Spinal cord (tissue), 10 donors: ENCODE measurements around the gene ARG2. TPM values are rescaled to one million over a fixed set of nuclear protein-coding genes. Genes with fewer than 3 reads are reported as not detected.

Experiments used
- DNase-seq, 6 donors: peaks; one replicate each; pipeline versions ENCODE4 v3.0.0 to v3.0.0-alpha.2; 2013 to 2015; ENCODE audit warnings: low spot score in 6 of 6, low read depth in 4 of 6
- H3K27ac ChIP-seq: one replicate; pipeline ENCODE4 v1.5.1; 2013; ENCODE audit warnings: low read depth, low read length, control low read depth
- H3K27me3 ChIP-seq: one replicate; pipeline ENCODE4 v1.6.1; 2013; ENCODE audit warnings: low read length; ENCODE audit not compliant: control insufficient read depth, insufficient read depth
- H3K36me3 ChIP-seq: one replicate; pipeline ENCODE4 v1.6.1; 2013; ENCODE audit warnings: low read length; ENCODE audit not compliant: control insufficient read depth, insufficient read depth
- H3K4me1 ChIP-seq: one replicate; pipeline ENCODE4 v1.6.1; 2013; ENCODE audit warnings: low read length; ENCODE audit not compliant: control insufficient read depth, insufficient read depth
- H3K4me3 ChIP-seq: one replicate; pipeline ENCODE4 v1.5.1; 2013; ENCODE audit warnings: low read depth, low read length, control low read depth
- H3K9me3 ChIP-seq: one replicate; pipeline ENCODE4 v1.6.1; 2013; ENCODE audit warnings: low read length; ENCODE audit not compliant: control insufficient read depth, insufficient read depth
- WGBS: methylation state at CpG from one replicate; pipeline ENCODE4 v1.1.5; 2013; ENCODE audit warnings: missing lambda C conversion rate; ENCODE audit not compliant: insufficient coverage; 5-methylcytosine and 5-hydroxymethylcytosine counted together
- polyA plus RNA-seq, 2 donors: library from polyadenylated mRNA; unstranded; fragments of 120-200 nt; gene quantifications; one replicate each; pipeline ENCODE4 v1.2.1, GENCODE V29; 2013; ENCODE audit not compliant: insufficient read length in 2 of 2
- total RNA-seq, 2 donors: library from RNA; depleted of rRNA in 1 of 2; stranded (reverse); fragments of 120-200 nt in 1 of 2; fragments of >200 nt in 1 of 2; gene quantifications; one replicate each; pipeline versions ENCODE4 v1.2.3 to v1.2.4, GENCODE V29; 2013 to 2014
- donor health status: healthy.

The ARG2 gene
- total and polyA plus RNA-seq, 4 donors = 8.4 to 31.2 (median 22.8) TPM

DNA sequence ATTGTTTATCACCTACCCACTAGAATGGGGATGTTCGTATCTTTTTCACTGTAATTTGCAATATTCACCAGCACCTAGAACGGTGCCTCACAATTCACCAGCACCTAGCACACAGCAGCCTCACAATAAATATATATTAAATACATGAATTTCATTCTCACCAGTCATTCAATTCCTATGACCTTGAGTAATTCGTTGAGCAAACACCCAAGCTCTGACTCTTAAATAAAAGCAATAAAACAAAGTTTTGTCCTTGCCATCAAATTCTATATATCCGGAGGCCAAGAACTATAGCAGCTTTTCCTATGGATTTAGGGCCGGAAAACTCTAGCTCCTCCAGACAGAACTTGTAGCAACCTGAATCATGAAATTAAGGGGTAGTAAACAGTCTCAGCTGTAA, 53.7 kb downstream of the ARG2 start:
- WGBS = 50% methylated on average over 2 of the region's 5 CpGs
- no peak for DNase-seq
- Histone ChIP-seq H3K27ac (peak overlapping the region; percentile 99), H3K9me3 (no peaks in the 10 kb centered on the region), H3K36me3 (peaks cover 17% of the 10 kb centered on the region), H3K27me3 (no peaks in the 10 kb centered on the region), H3K4me1 (peaks cover 19% of the 10 kb centered on the region), H3K4me3 (peak overlapping the region; percentile 89)

DNA sequence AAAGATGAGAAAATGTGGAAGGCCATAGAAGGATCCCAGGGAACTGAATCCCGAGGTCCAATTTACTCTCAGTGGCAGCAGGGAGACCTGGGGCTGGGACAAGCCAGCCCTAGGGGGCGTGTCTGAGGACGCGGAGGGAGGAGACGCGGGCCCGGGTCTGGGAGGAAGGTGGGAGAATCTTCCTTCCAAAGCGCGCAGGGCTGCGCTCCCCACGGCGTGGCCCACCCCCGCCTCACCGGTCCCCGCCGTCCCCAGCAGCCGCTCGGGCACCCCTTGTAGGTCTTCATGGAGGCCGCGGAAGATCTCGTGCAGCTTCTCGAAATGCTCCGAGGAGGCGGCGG, 54.4 kb downstream of the ARG2 start:
- Histone ChIP-seq H3K9me3 (no peaks in the 10 kb centered on the region), H3K27me3 (no peaks in the 10 kb centered on the region), H3K4me1 (peaks cover 19% of the 10 kb centered on the region), H3K36me3 (peaks cover 17% of the 10 kb centered on the region), H3K4me3 (peak overlapping the region; percentile 89), H3K27ac (peak overlapping the region; percentile 99)
- DNase-seq = peak in 4 of 6 donors; percentile 46 to 86 (median 74)
- WGBS = under 1% methylated on average over 25 of the region's 25 CpGs

DNA sequence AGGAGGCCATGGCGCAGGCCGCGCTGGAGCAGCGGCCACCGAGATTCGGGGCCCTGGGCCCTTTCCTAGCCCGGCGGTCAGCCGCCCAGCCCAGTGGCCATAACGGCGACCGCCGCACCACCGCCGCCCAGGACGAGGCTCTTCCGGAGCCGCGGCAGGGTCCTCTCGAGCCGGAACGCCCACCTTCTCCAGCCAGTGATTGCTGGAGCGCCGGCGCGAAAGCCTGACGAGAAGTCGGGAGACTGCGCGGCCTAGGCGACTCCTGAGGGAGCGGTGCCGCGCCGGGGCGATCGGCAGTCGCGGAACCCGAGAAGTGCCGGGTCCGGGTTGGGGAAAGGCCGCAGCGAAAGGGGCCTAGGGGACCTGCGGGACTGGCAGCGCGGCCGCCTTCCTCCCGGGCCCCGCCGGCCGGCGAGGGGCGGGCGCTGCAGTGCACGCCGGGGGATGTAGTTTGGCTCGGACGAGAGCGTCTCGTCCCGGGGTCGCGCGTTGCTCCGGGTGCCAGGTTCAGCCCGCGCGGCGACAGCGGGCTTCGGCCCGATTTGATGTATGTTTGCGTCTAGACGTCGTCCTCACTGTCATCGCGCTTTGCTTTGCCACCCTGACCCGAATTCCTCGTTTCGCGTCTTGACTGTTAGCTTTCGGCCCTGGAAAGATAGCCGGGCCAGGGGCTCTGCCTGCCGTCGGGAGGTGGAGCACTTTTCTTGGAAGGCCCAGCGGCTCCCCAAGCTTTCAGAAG, 54.9 kb downstream of the ARG2 start, which contains the start of gene VTI1B:
VTI1B (minus strand) TSS at position 153 of the 739 bp plus-strand sequence; CDS start at position 10, 143 bp downstream.
- Histone ChIP-seq H3K9me3 (no peaks in the 10 kb centered on the region), H3K4me3 (peak within 1 kb of the TSS; percentile 89), H3K27me3 (no peaks in the 10 kb centered on the region), H3K27ac (peak within 1 kb of the TSS; percentile 99), H3K36me3 (peaks cover 17% of the 10 kb centered on the region), H3K4me1 (peaks cover 19% of the 10 kb centered on the region)
- DNase-seq = peak in 5 of 6 donors; percentile 79 to 96 (median 93)
- WGBS = under 1% methylated on average over 87 of the region's 87 CpGs

DNA sequence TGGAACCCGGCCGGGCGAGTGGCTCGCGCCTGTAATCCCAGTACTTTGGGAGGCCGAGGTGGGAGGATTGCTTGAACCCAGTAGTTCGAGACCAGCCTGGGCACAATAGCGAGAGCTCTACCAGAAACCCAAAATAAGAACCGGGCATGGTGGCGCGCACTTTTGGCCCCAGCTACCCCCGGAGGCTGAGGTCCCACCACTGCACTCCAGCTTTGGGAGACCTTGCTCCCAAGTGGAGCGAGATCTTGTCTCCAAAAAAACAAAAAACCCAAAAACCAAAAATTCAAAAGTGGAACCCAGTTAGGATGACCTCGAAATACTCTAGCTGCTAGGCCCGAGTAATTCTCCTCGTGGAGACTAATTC, 55.5 kb downstream of the ARG2 start:
- Histone ChIP-seq H3K36me3 (peaks cover 17% of the 10 kb centered on the region), H3K27ac (peak overlapping the region; percentile 99), H3K27me3 (no peaks in the 10 kb centered on the region), H3K4me3 (peak overlapping the region; percentile 89), H3K9me3 (no peaks in the 10 kb centered on the region), H3K4me1 (peaks cover 19% of the 10 kb centered on the region)
- 19% methylated on average over 14 of the region's 16 CpGs for WGBS
- no peak for DNase-seq

- WGBS = 27% methylated on average over 1 of the region's 2 CpGs
- Histone ChIP-seq H3K27ac (no peak overlapping the region), H3K4me1 (peaks cover 9% of the 10 kb centered on the region), H3K9me3 (no peaks in the 10 kb centered on the region), H3K27me3 (no peaks in the 10 kb centered on the region), H3K4me3 (no peak overlapping the region), H3K36me3 (peaks cover 21% of the 10 kb centered on the region)
- no peak for DNase-seq
These were observed 59.3 kb downstream of the ARG2 start for GRCh38 chr14:67679006-67679405.

DNA sequence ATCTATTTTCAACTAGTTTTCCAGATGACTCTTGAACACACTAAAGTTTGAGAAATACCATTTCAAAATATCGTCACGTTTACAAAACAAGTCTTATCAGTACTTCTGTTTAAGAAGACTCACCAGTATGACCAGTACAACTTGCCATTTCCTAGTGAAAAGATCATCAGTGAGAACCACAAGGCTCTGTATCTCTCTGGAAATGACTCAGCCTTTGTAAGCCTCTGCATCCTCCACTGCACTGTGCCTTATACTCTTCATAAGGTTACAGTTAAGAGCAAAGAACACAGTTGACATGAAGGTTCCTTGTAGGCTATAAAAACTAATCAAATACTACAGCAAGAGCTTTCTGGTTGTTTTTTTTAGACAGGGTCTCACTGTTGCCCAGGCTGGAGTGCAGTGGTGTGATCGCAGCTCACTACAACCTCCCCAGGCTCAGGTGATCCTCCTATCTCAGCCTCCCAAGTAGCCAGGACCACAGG, 60.4 kb downstream of the ARG2 start:
- DNase-seq = no peak
- H3K36me3 ChIP-seq = peaks cover 21% of the 10 kb centered on the region
- H3K27ac ChIP-seq = no peak overlapping the region
- H3K4me1 ChIP-seq = peaks cover 6% of the 10 kb centered on the region
- H3K4me3 ChIP-seq = no peak overlapping the region
- 91% methylated on average over 2 of the region's 3 CpGs for WGBS
- H3K27me3 ChIP-seq = no peaks in the 10 kb centered on the region
- H3K9me3 ChIP-seq = no peaks in the 10 kb centered on the region

- H3K4me3 ChIP-seq = no peak overlapping the region
- WGBS = 100% methylated on average over 1 of the region's 2 CpGs
- H3K4me1 ChIP-seq = peaks cover 2% of the 10 kb centered on the region
- DNase-seq = no peak
- H3K27me3 ChIP-seq = no peaks in the 10 kb centered on the region
- peaks cover 24% of the 10 kb centered on the region for H3K36me3 ChIP-seq
- no peak overlapping the region for H3K27ac ChIP-seq
- no peaks in the 10 kb centered on the region for H3K9me3 ChIP-seq
These were observed 61.2 kb downstream of the ARG2 start for GRCh38 chr14:67680941-67681340.

- no peak overlapping the region for H3K4me3 ChIP-seq
- H3K9me3 ChIP-seq = no peaks in the 10 kb centered on the region
- peaks cover 34% of the 10 kb centered on the region for H3K36me3 ChIP-seq
- H3K27me3 ChIP-seq = no peaks in the 10 kb centered on the region
- no peak overlapping the region for H3K27ac ChIP-seq
- no peaks in the 10 kb centered on the region for H3K4me1 ChIP-seq
- no peak for DNase-seq
These were observed 64.1 kb downstream of the ARG2 start for GRCh38 chr14:67683842-67684241.

DNA sequence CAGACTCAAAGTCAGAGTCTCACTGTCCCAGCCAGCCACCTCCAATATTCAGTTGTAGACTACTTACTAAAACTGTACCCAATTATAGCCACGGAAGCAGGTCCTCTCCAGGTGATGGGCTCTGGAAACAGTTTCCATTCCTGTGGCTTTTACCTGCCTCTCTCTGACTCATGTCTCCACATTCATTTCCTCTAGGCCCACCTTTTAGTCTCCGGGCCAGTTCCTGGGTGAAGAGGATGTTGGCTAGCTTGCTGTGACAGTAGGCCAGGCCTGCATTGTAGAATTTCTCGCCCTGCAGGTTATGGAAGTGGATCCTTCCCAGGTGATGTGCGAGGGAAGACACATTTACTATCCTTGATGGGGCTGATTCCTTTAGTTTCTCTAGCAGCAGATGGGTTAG, 70.3 kb downstream of the ARG2 start:
- no peaks in the 10 kb centered on the region for H3K27me3 ChIP-seq
- H3K4me3 ChIP-seq = no peak overlapping the region
- WGBS = 78% methylated on average over 1 of the region's 4 CpGs
- no peak for DNase-seq
- H3K4me1 ChIP-seq = peaks cover 4% of the 10 kb centered on the region
- peaks cover 52% of the 10 kb centered on the region for H3K36me3 ChIP-seq
- H3K9me3 ChIP-seq = no peaks in the 10 kb centered on the region
- no peak overlapping the region for H3K27ac ChIP-seq

GRCh38 chr14:67694791-67695393, 75.2 kb downstream of the ARG2 start:
- peaks cover 13% of the 10 kb centered on the region for H3K36me3 ChIP-seq
- H3K4me1 ChIP-seq = peaks cover 4% of the 10 kb centered on the region
- peak overlapping the region; percentile 93 for H3K27ac ChIP-seq
- H3K4me3 ChIP-seq = peak overlapping the region; percentile 89
- WGBS = 0% methylated on average over 20 of the region's 21 CpGs
- peak in 5 of 6 donors; percentile 39 to 88 (median 53) for DNase-seq
- H3K27me3 ChIP-seq = no peaks in the 10 kb centered on the region
- H3K9me3 ChIP-seq = no peaks in the 10 kb centered on the region
